ENCODE data around the gene PTCHD1. TPM values are rescaled to one million over a fixed set of nuclear protein-coding genes. Genes with fewer than 3 reads are reported as not detected.

Gene PTCHD1
- total and polyA plus RNA-seq, 2 of the 4 experiments (the other 2 are of a cell fraction), result not detected

- POLR2A ChIA-PET (ENCODE audit: unreplicated experiment), result no interaction called here
- H2BK15ac ChIP-seq (ENCODE audit: low read depth, low read length), result no peak overlapping the region
- intact Hi-C loops (cut with micrococcal nuclease), result no loop called here
Measured at GRCh38 chrX:23286731-23287130, 47.9 kb upstream of the PTCHD1 start.

More at GRCh38 chrX:23286731-23287130, 47.9 kb upstream of the PTCHD1 start:
- H4K91ac ChIP-seq (ENCODE audit: insufficient read depth, low read depth, low read length), result no peak overlapping the region
- no peaks in the 10 kb centered on the region for H4K20me1 ChIP-seq (ENCODE audit: insufficient read depth, low read length)
- no peak overlapping the region for H3K4me2 ChIP-seq (ENCODE audit: low read depth, low read length)
- no peak overlapping the region for H3K4me3 ChIP-seq (ENCODE audit: insufficient read depth, low read depth, low read length)
- no peak overlapping the region for H4K5ac ChIP-seq (ENCODE audit: low read depth, low read length)
- no peak overlapping the region for H3K27ac ChIP-seq (ENCODE audit: insufficient read depth, low read length)
- no peak for ATAC-seq (ENCODE audit: low read depth)
- no peak overlapping the region for H3K14ac ChIP-seq (replicated peaks; ENCODE audit: low read depth, low read length)
- H3K4me1 ChIP-seq (ENCODE audit: control insufficient read depth, insufficient read depth, low read length), result no peaks in the 10 kb centered on the region
- H2BK20ac ChIP-seq (ENCODE audit: low read depth, low read length), result no peak overlapping the region
- no peak overlapping the region for H2BK120ac ChIP-seq (ENCODE audit: low read depth, low read length)
- H3K9ac ChIP-seq (ENCODE audit: low read depth, low read length), result no peak overlapping the region
- TF ChIP-seq MAFK (IDR thresholded peaks at IDR 0.05; ENCODE audit: low read depth, low read length) (no peak), RFX5 (IDR thresholded peaks at IDR 0.05; ENCODE audit: low read depth, low read length) (no peak), CEBPB (IDR thresholded peaks at IDR 0.05; ENCODE audit: low read depth, low read length) (no peak), FOS (IDR thresholded peaks at IDR 0.05; ENCODE audit: low read depth, low read length) (no peak), RCOR1 (IDR thresholded peaks at IDR 0.05; ENCODE audit: insufficient replicate concordance, low read length) (no peak), POLR2A (IDR thresholded peaks at IDR 0.05; ENCODE audit: low read depth, low read length) (no peak), MXI1 (IDR thresholded peaks at IDR 0.05; ENCODE audit: borderline replicate concordance, low read depth, low read length) (no peak), RAD21 (IDR thresholded peaks at IDR 0.05; ENCODE audit: low read length) (no peak), BHLHE40 (IDR thresholded peaks at IDR 0.05; ENCODE audit: low read depth, low read length) (no peak), MAZ (IDR thresholded peaks at IDR 0.05; ENCODE audit: borderline replicate concordance, low read depth, low read length) (no peak), CHD1 (IDR thresholded peaks at IDR 0.05; ENCODE audit: low read depth, low read length) (no peak)
- TF ChIP-seq, protein P1, sequence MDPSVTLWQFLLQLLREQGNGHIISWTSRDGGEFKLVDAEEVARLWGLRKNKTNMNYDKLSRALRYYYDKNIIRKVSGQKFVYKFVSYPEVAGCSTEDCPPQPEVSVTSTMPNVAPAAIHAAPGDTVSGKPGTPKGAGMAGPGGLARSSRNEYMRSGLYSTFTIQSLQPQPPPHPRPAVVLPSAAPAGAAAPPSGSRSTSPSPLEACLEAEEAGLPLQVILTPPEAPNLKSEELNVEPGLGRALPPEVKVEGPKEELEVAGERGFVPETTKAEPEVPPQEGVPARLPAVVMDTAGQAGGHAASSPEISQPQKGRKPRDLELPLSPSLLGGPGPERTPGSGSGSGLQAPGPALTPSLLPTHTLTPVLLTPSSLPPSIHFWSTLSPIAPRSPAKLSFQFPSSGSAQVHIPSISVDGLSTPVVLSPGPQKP (IDR thresholded peaks at IDR 0.05; ENCODE audit: borderline replicate concordance, low read depth, low read length), result no peak
- TF ChIP-seq, protein P2, sequence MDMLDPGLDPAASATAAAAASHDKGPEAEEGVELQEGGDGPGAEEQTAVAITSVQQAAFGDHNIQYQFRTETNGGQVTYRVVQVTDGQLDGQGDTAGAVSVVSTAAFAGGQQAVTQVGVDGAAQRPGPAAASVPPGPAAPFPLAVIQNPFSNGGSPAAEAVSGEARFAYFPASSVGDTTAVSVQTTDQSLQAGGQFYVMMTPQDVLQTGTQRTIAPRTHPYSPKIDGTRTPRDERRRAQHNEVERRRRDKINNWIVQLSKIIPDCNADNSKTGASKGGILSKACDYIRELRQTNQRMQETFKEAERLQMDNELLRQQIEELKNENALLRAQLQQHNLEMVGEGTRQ (IDR thresholded peaks at IDR 0.05; ENCODE audit: low read depth, low read length), result no peak
- CTCF ChIA-PET, result no interaction called here
- H3K27me3 ChIP-seq (ENCODE audit: control insufficient read depth, insufficient read depth, low read length), result no peaks in the 10 kb centered on the region
- in situ Hi-C loops (cut with MboI; ENCODE audit: low sequenced_read_pairs) (no loop called here), dilution Hi-C loops (cut with HindIII; ENCODE audit: low sequenced_read_pairs, unreplicated experiment) (no loop called here)
- H3K36me3 ChIP-seq (ENCODE audit: control insufficient read depth, insufficient read depth, low read length), result no peaks in the 10 kb centered on the region
- no peak for DNase-seq
- H3K9me1 ChIP-seq (ENCODE audit: insufficient read depth, low read length), result no peaks in the 10 kb centered on the region
- no peak overlapping the region for H2BK5ac ChIP-seq (ENCODE audit: low read depth, low read length, poor library complexity, severe bottlenecking)
- no peak overlapping the region for H4K8ac ChIP-seq (ENCODE audit: low read depth in 2 of 2, low read length in 2 of 2)
- no TSS peak for BruUV-seq (replicated peaks)
- no peak overlapping the region for H2AK9ac ChIP-seq (replicated peaks; ENCODE audit: low read depth, low read length, poor library complexity)
- no peak overlapping the region for H3K18ac ChIP-seq (ENCODE audit: low read depth, low read length)
- no peak overlapping the region for H3K4ac ChIP-seq (ENCODE audit: low read depth, low read length)
- H3K9me3 ChIP-seq (ENCODE audit: control insufficient read depth, insufficient read depth, low read length), result no peaks in the 10 kb centered on the region
- no peak overlapping the region for H2AFZ ChIP-seq (replicated peaks; ENCODE audit: low read length, poor library complexity)
- H3K23ac ChIP-seq (ENCODE audit: low read depth, low read length), result no peak overlapping the region
- H3K56ac ChIP-seq (ENCODE audit: extremely low read depth, insufficient read depth, low read length), result no peak overlapping the region
- no peak overlapping the region for H2AK5ac ChIP-seq (ENCODE audit: low read depth, low read length)
- H3K79me1 ChIP-seq (ENCODE audit: low read depth in 1 of 2, low read length in 2 of 2), result no peaks in the 10 kb centered on the region
- no CpG with 5 or more reads among the region's 5 CpGs for WGBS, 2 experiments (ENCODE audit: extremely low coverage in 2 of 2, insufficient read length in 1 of 2)
